Fibroblast of the aortic adventitia (primary cell): Measurements from ENCODE around the gene PIK3R1. TPM values are rescaled to one million over a fixed set of nuclear protein-coding genes. Genes with fewer than 3 reads are reported as not detected.

Source experiments
- DNase-seq: peaks from one replicate; pipeline ENCODE4 v3.0.0-alpha.2; 2010; ENCODE audit warnings: low read depth
- H3K4me3 ChIP-seq: 2 replicates; pipeline ENCODE4 v1.5.1; 2011; ENCODE audit warnings: low read depth, mild to moderate bottlenecking, control low read depth, low read length, moderate library complexity
- total RNA-seq: library from RNA; depleted of rRNA; stranded (reverse); fragments of >200 nt; gene quantifications from 2 replicates; pipeline ENCODE4 v1.2.3, GENCODE V29; 2012; ENCODE audit warnings: low replicate concordance
- TF ChIP-seq, protein P1 (sequence below): IDR thresholded peaks from 2 replicates; pipeline ENCODE4 v1.5.1; 2011; ENCODE audit warnings: mild to moderate bottlenecking, low read length, control low read depth, inconsistent platforms; ENCODE audit not compliant: insufficient read depth

PIK3R1 gene
- total RNA-seq, 1 donor = 45.1 TPM

DNA sequence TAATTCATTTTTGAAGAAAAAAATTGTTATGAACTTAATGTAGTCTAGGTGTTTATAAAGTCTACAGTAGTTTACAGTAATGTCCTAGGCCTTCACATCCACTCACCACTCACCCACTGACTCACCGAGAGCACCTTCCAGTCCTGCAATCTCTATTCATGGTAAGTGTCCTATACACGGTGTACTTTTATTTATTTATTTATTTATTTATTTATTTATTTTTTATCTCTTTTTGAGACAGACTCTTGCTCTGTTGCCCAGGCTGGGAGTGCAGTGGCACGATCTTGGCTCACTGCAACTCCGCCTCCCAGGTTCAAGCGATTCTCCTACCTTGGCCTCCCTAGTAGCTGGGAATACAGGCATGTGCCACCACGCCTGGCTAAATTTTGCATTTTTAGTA lies 39.3 kb upstream of the PIK3R1 start:
- TF ChIP-seq, protein P1, sequence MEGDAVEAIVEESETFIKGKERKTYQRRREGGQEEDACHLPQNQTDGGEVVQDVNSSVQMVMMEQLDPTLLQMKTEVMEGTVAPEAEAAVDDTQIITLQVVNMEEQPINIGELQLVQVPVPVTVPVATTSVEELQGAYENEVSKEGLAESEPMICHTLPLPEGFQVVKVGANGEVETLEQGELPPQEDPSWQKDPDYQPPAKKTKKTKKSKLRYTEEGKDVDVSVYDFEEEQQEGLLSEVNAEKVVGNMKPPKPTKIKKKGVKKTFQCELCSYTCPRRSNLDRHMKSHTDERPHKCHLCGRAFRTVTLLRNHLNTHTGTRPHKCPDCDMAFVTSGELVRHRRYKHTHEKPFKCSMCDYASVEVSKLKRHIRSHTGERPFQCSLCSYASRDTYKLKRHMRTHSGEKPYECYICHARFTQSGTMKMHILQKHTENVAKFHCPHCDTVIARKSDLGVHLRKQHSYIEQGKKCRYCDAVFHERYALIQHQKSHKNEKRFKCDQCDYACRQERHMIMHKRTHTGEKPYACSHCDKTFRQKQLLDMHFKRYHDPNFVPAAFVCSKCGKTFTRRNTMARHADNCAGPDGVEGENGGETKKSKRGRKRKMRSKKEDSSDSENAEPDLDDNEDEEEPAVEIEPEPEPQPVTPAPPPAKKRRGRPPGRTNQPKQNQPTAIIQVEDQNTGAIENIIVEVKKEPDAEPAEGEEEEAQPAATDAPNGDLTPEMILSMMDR = no peak
- no peak for DNase-seq
- H3K4me3 ChIP-seq = no peak overlapping the region

DNA sequence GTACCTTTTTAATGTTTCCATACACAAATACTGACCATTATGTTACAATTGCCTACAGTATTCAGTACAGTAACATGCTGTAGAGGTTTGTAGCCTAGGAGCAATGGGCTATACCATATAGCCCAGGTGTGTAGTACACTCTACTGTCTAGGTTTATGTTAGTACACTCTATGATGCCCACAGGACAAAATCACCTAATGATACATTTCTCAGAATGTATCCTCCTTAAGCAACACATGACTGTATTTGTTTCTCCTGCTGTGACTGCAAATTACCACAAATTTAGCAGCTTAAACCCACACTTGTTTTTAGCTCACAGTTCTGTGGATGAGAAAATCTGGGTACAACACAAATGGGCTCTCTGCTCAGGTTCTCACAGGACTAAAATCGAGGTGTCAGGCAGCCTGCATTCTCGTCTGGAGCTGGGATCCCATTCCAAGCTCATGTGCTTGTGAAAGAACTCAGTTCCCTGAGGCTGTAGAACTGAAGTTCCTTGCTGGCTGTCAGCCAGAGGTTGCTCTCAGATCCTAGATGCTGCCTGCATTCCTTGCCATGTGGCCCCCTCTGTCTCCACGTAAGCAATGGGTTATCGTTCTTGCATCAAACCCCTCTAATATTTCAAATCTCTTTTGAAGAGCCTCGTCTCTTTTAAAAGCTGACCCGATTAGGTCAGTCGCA lies 38.6 kb upstream of the PIK3R1 start:
- DNase-seq = no peak
- H3K4me3 ChIP-seq = no peak overlapping the region
- TF ChIP-seq, protein P1 = no peak

GRCh38 chr5:68177676-68178075 lies 37.9 kb upstream of the PIK3R1 start:
- TF ChIP-seq, protein P1 = no peak
- no peak for DNase-seq
- no peak overlapping the region for H3K4me3 ChIP-seq

GRCh38 chr5:68178579-68178978 lies 37.0 kb upstream of the PIK3R1 start:
- TF ChIP-seq, protein P1 = no peak
- no peak for DNase-seq
- H3K4me3 ChIP-seq = no peak overlapping the region

- no peak overlapping the region for H3K4me3 ChIP-seq
- TF ChIP-seq, protein P1 = no peak
Observed at GRCh38 chr5:68180121-68181038, 35.2 kb upstream of the PIK3R1 start.

DNA sequence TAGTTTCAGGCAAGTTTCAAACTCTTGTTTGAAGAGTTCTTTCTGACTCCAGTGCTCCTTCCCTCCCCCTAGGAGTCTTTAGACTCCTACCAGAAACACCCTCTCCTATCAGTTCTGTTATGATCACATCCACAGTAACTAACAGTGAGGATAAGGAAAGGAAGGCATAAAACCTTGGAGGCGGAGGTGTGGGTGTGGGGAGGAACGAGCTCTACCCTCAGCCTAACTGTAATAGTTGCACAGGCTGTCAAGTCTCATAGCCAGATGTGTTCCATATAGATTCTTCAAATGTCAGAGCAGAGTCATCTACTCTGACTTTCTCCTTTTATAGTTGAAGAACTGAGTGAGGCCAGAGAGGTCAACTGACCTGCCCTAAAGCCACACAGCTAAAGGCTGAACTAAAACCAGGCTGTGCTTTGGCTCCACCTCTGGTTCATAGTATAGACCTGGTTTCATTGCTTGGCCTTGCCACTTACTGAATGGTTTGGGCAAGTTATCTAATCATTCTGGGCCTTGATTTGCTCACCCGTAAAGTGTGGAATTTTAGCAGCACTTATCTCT lies 34.4 kb upstream of the PIK3R1 start:
- H3K4me3 ChIP-seq = no peak overlapping the region
- TF ChIP-seq, protein P1 = no peak
- no peak for DNase-seq

More at GRCh38 chr5:68180121-68181038, 35.2 kb upstream of the PIK3R1 start:
- DNase-seq = no peak
